AG04450 (cell line): ENCODE measurements around the gene RAX. TPM values are rescaled to one million over a fixed set of nuclear protein-coding genes. Genes with fewer than 3 reads are reported as not detected.

Experiments used
- CTCF ChIA-PET: fragments of 300-600, 350-600 bp; formaldehyde crosslinking; extraction: SDS; loops from one replicate; lab custom pipeline; 2022; ENCODE audit warnings: antibody characterized with exemption, inconsistent platforms; lab: Charles Lee
- POLR2A ChIA-PET: fragments of 350-600 bp; formaldehyde crosslinking; extraction: SDS; loops from one replicate; lab custom pipeline; 2021; ENCODE audit warnings: antibody characterized with exemption, inconsistent platforms; lab: Yijun Ruan, JAX
- DNase-seq: peaks from one replicate; pipeline ENCODE4 v3.0.0-alpha.2; 2011; ENCODE audit warnings: low read depth, low spot score
- H3K27ac ChIP-seq: one replicate; pipeline ENCODE4 v1.5.1; 2012; ENCODE audit warnings: low read depth, low read length, control low read depth
- H3K27me3 ChIP-seq: one replicate; pipeline ENCODE4 v1.6.0; 2012; ENCODE audit warnings: low read length; ENCODE audit not compliant: control insufficient read depth, insufficient read depth
- H3K4me3 ChIP-seq: 2 replicates; pipeline ENCODE4 v1.5.1; 2011; ENCODE audit warnings: mild to moderate bottlenecking, low read depth, low read length, control low read depth
- H3K9me3 ChIP-seq: 2 replicates; pipeline ENCODE4 v1.5.1; 2012; ENCODE audit warnings: low read length; ENCODE audit not compliant: control insufficient read depth, insufficient read depth
- polyA plus RNA-seq: library from polyadenylated mRNA; depleted of rRNA; stranded (reverse); fragments of >200 nt; gene quantifications from 2 replicates; pipeline ENCODE4 v1.2.3, GENCODE V29; 2011
- TF ChIP-seq, protein P1 (sequence below): IDR thresholded peaks from 2 replicates; pipeline ENCODE4 v1.5.1; 2011; ENCODE audit warnings: low read depth, low read length, control low read depth, inconsistent platforms

The RAX gene
- polyA plus RNA-seq, 1 experiment: not detected

DNA sequence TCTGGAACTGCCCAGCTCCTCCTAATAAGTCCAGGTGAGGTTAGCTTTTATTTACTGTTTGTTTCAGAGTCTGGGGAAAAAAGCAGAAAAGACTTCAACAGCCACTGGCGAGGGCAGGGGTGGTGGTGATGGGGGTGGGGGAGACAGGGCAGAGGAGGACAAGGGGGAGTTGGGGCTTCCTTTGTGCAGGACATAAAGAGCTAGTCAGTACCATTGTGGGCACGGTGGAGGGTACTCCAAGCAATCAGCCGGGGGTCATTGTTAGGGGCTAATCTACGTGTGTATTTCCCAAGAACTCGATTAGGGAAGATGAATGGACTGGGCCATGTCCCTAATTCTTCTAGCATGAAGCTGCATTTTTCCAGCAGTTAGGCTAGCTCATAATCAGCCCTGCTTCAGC is 2.8 kb upstream of the RAX start:
- Histone ChIP-seq H3K9me3 (peaks cover 16% of the 10 kb centered on the region; the same call in 1 of the 2 replicates), H3K27me3 (peaks cover 89% of the 10 kb centered on the region), H3K27ac (no peak overlapping the region), H3K4me3 (no peak overlapping the region)
- POLR2A ChIA-PET: no interaction called here
- DNase-seq: no peak
- TF ChIP-seq, protein P1, sequence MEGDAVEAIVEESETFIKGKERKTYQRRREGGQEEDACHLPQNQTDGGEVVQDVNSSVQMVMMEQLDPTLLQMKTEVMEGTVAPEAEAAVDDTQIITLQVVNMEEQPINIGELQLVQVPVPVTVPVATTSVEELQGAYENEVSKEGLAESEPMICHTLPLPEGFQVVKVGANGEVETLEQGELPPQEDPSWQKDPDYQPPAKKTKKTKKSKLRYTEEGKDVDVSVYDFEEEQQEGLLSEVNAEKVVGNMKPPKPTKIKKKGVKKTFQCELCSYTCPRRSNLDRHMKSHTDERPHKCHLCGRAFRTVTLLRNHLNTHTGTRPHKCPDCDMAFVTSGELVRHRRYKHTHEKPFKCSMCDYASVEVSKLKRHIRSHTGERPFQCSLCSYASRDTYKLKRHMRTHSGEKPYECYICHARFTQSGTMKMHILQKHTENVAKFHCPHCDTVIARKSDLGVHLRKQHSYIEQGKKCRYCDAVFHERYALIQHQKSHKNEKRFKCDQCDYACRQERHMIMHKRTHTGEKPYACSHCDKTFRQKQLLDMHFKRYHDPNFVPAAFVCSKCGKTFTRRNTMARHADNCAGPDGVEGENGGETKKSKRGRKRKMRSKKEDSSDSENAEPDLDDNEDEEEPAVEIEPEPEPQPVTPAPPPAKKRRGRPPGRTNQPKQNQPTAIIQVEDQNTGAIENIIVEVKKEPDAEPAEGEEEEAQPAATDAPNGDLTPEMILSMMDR: no peak
- CTCF ChIA-PET: interaction anchor here (0.5 to 0.6 kb wide), 2 partner anchors 50 to 385 kb away, joined by 3 read pairs; no protein-coding TSS in a partner anchor

DNA sequence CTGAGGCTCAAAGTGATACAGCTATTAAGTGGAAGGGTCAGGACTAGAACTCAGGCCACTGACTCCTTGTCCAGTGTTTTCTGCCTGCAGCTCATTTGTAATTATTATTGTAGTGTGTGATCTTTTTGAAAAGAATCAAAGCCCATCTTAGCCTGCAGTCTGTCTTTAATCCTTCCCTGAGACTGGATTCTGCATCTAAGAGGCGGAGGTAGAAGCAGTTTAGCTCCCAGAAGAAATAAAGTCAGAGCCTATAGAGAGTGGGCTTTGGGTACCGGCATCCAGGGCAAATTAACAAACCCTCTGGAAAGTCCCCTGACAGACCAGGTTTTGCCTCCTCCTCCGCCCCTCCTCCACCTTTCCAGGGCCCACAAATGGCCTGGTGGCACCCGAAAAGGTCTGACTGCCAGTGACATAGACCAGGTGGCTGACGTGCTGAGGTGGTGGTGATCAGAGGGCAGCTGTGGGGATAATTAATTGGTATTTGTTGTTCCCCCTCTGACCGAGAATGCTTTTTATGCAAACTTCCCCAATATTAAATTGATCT is 2.2 kb upstream of the RAX start:
- ChIA-PET POLR2A (no interaction called here), CTCF (interaction anchor here (0.5 to 1.4 kb wide), 5 partner anchors 26 to 386 kb away, joined by 3 to 5 read pairs (median 3); no protein-coding TSS in a partner anchor)
- Histone ChIP-seq H3K4me3 (no peak overlapping the region), H3K9me3 (peaks cover 16% of the 10 kb centered on the region; the same call in 1 of the 2 replicates), H3K27ac (no peak overlapping the region), H3K27me3 (peaks cover 93% of the 10 kb centered on the region)
- TF ChIP-seq, protein P1: no peak
- no peak for DNase-seq

DNA sequence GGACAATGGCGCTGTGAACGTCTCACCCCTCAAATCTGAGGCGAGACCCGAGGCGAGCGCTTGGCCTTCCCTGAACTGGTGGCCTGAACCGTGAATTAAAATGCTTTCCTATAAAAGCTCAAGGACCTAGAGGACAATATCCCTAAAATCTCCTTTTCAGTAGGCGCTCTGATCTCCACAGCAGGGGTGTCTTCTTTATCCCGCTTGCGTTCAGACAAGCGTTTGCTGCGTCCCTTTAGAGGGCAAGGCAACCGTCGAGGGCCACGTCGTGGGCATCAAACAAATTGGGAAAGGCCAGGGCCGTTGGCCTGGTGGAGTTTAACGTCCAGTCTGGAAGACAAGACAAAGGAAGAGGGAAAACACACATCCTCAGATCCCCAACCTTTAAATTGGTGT is 1.3 kb upstream of the RAX start:
- H3K9me3 ChIP-seq: peaks cover 16% of the 10 kb centered on the region; the same call in 1 of the 2 replicates
- H3K27ac ChIP-seq: no peak overlapping the region
- no peak overlapping the region for H3K4me3 ChIP-seq
- no peak for DNase-seq
- CTCF ChIA-PET: interaction anchor here (1.0 to 1.4 kb wide), 2 partner anchors 25 to 34 kb away, joined by 3 to 5 read pairs; no protein-coding TSS in a partner anchor
- peaks cover 95% of the 10 kb centered on the region for H3K27me3 ChIP-seq
- TF ChIP-seq, protein P1: no peak
- POLR2A ChIA-PET: no interaction called here

DNA sequence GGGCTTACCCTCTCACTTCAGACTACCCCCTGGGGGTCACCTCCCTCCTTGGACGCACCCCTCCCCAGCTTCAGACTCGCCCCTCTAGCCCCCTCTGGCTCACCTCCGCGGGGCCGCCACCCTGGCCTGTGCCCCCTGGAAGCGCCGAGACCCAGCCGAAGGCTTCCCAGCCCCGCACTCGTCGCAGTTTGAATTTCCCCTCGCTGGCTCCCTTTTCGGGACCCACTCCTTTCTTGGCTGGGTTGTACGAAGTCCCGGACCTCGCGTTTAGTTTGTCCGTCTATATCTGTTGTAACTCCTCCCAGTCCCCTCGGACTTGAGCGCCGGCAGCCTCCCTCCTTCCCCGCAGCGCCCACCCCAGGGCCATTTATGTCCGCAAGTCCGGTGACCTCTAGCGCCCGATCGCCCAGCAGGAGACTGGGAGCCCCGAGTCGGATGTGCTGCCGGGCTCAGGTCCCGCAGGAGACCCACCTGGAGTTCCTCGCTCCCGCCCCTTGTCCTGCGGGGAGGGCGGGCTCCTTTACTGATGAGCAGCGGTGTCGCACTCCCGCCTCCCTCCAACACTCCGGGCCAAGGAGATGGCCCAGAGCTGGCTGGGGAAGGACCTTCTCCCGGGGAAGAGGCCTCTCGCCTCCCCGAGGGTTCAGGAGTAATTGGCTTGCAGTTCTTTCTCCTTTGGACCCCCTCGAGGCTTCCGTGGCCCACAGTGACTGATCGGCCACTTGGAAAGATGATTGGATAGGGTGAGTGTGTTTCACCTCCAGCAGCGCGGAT is 692 bp upstream of the RAX start:
- CTCF ChIA-PET: interaction anchor here (0.6 kb wide), 1 partner anchor 18 kb away, joined by 3 read pairs; no protein-coding TSS in a partner anchor

More for the DNA sequence above, 692 bp upstream of the RAX start:
- no peak overlapping the region for H3K27ac ChIP-seq
- POLR2A ChIA-PET: no interaction called here
- TF ChIP-seq, protein P1: no peak
- peaks cover 93% of the 10 kb centered on the region for H3K27me3 ChIP-seq
- no peak overlapping the region for H3K4me3 ChIP-seq
- DNase-seq: no peak
- H3K9me3 ChIP-seq: peaks cover 16% of the 10 kb centered on the region; the same call in 1 of the 2 replicates
